Psoas muscle (tissue), 8 donors: Measurements from ENCODE around the gene AJAP1. TPM values are rescaled to one million over a fixed set of nuclear protein-coding genes. Genes with fewer than 3 reads are reported as not detected.

Experiments used
- ATAC-seq, 4 donors: fragments of 200-7000 bp; cut with Tn5 transposase; one replicate each; pipeline ENCODE4 v1.9.1; 2020; ENCODE audit warnings: moderate library complexity in 3 of 4, mild to moderate bottlenecking in 2 of 4
- DNase-seq, 2 donors: peaks; one replicate each; pipeline ENCODE4 v3.0.0-alpha.2; 2020
- H3K27ac ChIP-seq: fragments of 200-600 bp; one replicate; pipeline ENCODE4 v1.8.0; 2022
- H3K27me3 ChIP-seq, 3 donors: fragments of 200-600 bp in 1 of 3; one replicate each; pipeline versions ENCODE4 v1.6.1 to v1.8.0; 2013 to 2022; ENCODE audit warnings: low read length in 2 of 3, mild to moderate bottlenecking in 2 of 3, moderate library complexity in 1 of 3; ENCODE audit not compliant: insufficient read depth in 3 of 3
- H3K36me3 ChIP-seq, 2 donors: fragments of 200-600 bp in 1 of 2; one replicate each; pipeline versions ENCODE4 v1.6.1 to v1.8.0; 2013 to 2022; ENCODE audit warnings: low read depth in 1 of 2, mild to moderate bottlenecking in 1 of 2, moderate library complexity in 1 of 2; ENCODE audit not compliant: insufficient read depth in 1 of 2
- H3K4me1 ChIP-seq: fragments of 200-600 bp; one replicate; pipeline ENCODE4 v1.8.0; 2022
- H3K4me3 ChIP-seq: fragments of 200-600 bp; one replicate; pipeline ENCODE4 v1.8.0; 2022; ENCODE audit warnings: mild to moderate bottlenecking
- H3K9me3 ChIP-seq: fragments of 200-600 bp; one replicate; pipeline ENCODE4 v1.8.0; 2022
- WGBS, 3 donors: extraction: QIAGEN DNeasy Blood & Tissue Kit; methylation state at CpG; one replicate each; pipeline versions ENCODE4 v1.1.6 to v1.1.7; 2013; 5-methylcytosine and 5-hydroxymethylcytosine counted together
- intact Hi-C, 2 donors: fragments of 100-400 bp; cut with DNase I; formaldehyde crosslinking; loops; one replicate each; pipeline versions ENCODE4 v1.11.0 to v1.14.2; 2022
- polyA plus RNA-seq, 3 donors: library from polyadenylated mRNA; stranded (reverse); fragments of 200-250 nt; gene quantifications; one replicate each; pipeline ENCODE4 v1.2.3, GENCODE V29; 2013
- total RNA-seq, 4 donors: library from RNA; stranded (reverse); fragmentation: NEBNext Ultra II Directional in 2 of 4; extraction: Animal tissue kit (Norgen Biotek cat#: 25700) in 2 of 4; gene quantifications; one replicate each; pipeline versions ENCODE4 v1.2.1 to v1.2.4, GENCODE V29; 2021 to 2023
- TF ChIP-seq, protein P1 (sequence below): fragments of 200-600 bp; IDR thresholded peaks from one replicate; pipeline ENCODE4 v1.8.0; 2022; ENCODE audit warnings: antibody characterized with exemption
- donor health status: healthy with polysubstance abuse.
- donor health status: DM: no; HTN: no; CAD: no; lungs with moderate emphysema.
- donor health status: Bipolar disorder and iron deficiency.
- donor health status: healthy.
- donor health status: DM: yes; HTN: yes; CAD: no.
- donor health status: DM: no; HTN: no; CAD: no.
- donor health status: DM: no; HTN: no; CAD: no.
- donor health status: DM: yes; HTN: yes; CAD: no.

AJAP1 gene
- total and polyA plus RNA-seq, 7 donors = under 0.01 to 1.4 (median 0.07) TPM

DNA sequence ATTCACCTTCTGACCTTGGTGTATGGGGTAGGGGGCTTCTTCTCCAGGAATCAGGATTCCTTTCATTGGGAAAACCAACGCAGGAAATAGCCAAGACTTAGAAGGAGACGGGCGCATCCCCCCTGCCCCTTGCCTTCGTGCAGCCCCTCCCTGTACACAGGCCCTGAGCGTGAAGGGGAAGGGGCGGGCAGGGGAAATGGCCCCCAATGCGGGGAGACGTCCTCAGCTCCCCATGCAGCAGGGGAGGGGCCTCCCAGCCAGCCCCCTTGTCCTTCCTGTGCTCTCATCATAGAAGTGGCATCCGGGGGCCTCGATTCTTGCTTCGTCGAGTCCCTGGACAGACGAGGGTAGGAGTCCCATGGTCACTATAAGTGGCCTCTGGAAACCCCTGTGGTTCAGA, 116.9 kb downstream of the AJAP1 start:
- Histone ChIP-seq H3K4me3 (no peak overlapping the region), H3K36me3 (no peaks in the 10 kb centered on the region), H3K27ac (no peak overlapping the region), H3K9me3 (no peaks in the 10 kb centered on the region), H3K4me1 (no peaks in the 10 kb centered on the region), H3K27me3 (peaks cover 0 to 14% (median 3%) of the 10 kb centered on the region in 3 donors)
- no peak for DNase-seq
- TF ChIP-seq, protein P1, sequence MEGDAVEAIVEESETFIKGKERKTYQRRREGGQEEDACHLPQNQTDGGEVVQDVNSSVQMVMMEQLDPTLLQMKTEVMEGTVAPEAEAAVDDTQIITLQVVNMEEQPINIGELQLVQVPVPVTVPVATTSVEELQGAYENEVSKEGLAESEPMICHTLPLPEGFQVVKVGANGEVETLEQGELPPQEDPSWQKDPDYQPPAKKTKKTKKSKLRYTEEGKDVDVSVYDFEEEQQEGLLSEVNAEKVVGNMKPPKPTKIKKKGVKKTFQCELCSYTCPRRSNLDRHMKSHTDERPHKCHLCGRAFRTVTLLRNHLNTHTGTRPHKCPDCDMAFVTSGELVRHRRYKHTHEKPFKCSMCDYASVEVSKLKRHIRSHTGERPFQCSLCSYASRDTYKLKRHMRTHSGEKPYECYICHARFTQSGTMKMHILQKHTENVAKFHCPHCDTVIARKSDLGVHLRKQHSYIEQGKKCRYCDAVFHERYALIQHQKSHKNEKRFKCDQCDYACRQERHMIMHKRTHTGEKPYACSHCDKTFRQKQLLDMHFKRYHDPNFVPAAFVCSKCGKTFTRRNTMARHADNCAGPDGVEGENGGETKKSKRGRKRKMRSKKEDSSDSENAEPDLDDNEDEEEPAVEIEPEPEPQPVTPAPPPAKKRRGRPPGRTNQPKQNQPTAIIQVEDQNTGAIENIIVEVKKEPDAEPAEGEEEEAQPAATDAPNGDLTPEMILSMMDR = no peak
- no peak for ATAC-seq
- intact Hi-C loops = no loop called here
- 74 to 80% (median 80%) methylated on average over 13 of the region's 13 CpGs for WGBS, 3 donors

DNA sequence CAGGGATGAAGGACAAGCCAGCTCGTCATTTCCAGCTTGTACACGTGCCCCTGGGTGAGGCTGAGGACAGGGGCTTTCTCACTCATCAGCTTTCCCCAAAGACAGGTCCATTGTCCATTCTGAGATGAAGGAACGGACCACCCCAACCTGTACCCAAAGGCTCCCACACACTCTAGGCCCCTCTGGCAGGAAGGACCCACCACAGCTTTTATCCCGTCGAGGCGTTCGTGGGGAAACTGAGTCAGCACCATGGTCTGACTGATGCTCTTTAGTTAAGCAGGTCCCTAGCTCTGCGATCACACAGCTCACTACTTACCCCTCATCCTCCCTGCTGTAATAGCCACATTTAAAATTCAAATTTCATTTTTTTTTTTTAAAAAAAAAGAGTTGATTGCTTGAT, 117.3 kb downstream of the AJAP1 start:
- Histone ChIP-seq H3K27me3 (peaks cover 0 to 10% (median 3%) of the 10 kb centered on the region in 3 donors), H3K4me1 (no peaks in the 10 kb centered on the region), H3K27ac (no peak overlapping the region), H3K4me3 (no peak overlapping the region), H3K36me3 (no peaks in the 10 kb centered on the region), H3K9me3 (no peaks in the 10 kb centered on the region)
- no peak for DNase-seq
- TF ChIP-seq, protein P1 = no peak
- intact Hi-C loops = no loop called here
- 82 to 92% (median 85%) methylated on average over 8 of the region's 8 CpGs for WGBS, 3 donors
- no peak for ATAC-seq

DNA sequence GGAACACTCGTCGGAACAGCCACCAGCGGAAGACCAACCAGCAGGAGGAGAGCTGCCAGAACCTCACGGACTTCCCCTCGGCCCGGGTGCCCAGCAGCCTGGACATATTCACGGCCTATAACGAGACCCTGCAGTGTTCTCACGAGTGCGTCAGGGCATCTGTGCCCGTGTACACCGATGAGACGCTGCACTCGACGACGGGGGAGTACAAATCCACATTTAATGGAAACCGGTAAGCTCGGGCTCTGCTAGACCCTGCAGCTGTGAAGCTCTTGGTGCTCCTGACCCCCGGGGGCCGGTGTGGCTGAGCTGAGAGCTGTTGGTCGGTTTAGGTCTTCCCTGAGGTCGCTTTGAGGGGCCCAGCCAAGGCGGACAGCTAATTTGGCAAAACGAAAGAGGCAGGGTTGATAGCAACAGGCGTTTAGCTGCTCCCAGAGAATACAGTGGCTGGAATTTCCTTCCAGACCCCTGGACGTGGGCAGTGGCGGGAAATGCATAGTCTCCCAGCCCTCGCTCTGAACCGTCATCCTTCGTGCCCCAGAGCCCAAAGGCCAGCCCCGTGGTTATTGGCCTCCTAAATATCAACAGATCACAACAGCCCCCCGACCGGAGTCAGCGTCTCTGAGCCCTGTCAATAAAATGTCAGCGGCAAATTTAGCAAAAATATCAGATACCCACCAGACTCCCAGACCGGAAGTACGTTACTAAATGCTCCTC, 118.0 kb downstream of the AJAP1 start:
- no peak overlapping the region for H3K4me3 ChIP-seq
- peaks cover 0 to 10% (median 3%) of the 10 kb centered on the region in 3 donors for H3K27me3 ChIP-seq
- H3K27ac ChIP-seq = no peak overlapping the region
- WGBS, 3 donors = 79 to 81% (median 80%) methylated on average over 37 of the region's 37 CpGs
- H3K9me3 ChIP-seq = no peaks in the 10 kb centered on the region
- no peak for DNase-seq
- intact Hi-C loops = no loop called here
- no peak for ATAC-seq
- no peaks in the 10 kb centered on the region for H3K4me1 ChIP-seq
- TF ChIP-seq, protein P1 = no peak
- no peaks in the 10 kb centered on the region for H3K36me3 ChIP-seq

DNA sequence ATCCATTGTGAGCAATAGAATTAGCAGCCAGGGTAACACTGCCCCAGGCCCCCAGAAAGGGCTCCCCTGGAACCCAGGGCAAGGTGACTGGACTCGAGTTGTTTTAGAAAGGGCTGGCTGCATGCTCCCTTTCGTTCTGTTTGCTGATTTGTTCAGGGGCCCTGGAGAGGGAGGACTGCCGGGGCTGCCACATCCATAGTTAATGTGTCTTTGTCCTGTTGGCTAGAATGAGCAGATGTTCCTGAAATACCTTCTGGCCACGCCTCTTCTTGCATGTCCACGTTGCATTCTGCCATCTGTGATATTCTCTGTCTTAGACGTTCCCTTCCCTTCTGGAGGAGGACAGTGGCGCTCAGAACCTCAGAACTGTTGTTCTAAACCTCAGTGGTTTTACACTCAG, 118.8 kb downstream of the AJAP1 start:
- Histone ChIP-seq H3K27me3 (peaks cover 0 to 10% (median 3%) of the 10 kb centered on the region in 3 donors), H3K9me3 (no peaks in the 10 kb centered on the region), H3K27ac (no peak overlapping the region), H3K4me1 (no peaks in the 10 kb centered on the region), H3K4me3 (no peak overlapping the region), H3K36me3 (no peaks in the 10 kb centered on the region)
- TF ChIP-seq, protein P1 = no peak
- ATAC-seq = no peak
- intact Hi-C loops = no loop called here
- 69 to 78% (median 69%) methylated on average over 7 of the region's 7 CpGs for WGBS, 3 donors
- no peak for DNase-seq

DNA sequence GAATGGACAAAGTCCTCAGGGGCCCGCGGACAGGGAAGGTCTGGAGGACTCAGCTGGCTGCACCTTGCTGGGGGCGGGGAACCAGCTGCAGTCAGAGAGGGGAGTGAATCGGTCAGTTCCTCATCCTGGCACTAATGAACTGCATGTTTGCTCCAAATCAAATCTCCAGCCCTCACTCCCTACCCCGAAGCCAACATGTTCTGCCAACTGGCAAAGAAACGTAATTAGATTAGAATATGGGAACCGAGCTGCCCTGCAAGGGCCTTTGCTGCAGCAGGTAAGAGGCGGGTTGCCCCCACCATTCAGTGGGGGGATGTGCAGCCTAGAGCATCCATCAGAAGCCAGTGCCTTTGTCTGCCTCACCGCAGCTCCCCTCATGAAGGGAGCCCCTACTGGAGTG, 121.1 kb downstream of the AJAP1 start:
- peaks cover 0 to 10% (median 3%) of the 10 kb centered on the region in 3 donors for H3K27me3 ChIP-seq
- H3K9me3 ChIP-seq = no peaks in the 10 kb centered on the region
- TF ChIP-seq, protein P1 = no peak
- intact Hi-C loops = no loop called here
- no peaks in the 10 kb centered on the region for H3K36me3 ChIP-seq
- no peak overlapping the region for H3K4me3 ChIP-seq
- H3K4me1 ChIP-seq = no peaks in the 10 kb centered on the region
- DNase-seq (no peak), ATAC-seq (no peak)
- H3K27ac ChIP-seq = no peak overlapping the region
- WGBS, 3 donors = 29 to 47% (median 34%) methylated on average over 9 of the region's 9 CpGs
